Spleen (tissue), 13 donors: ENCODE measurements around the gene ASPA. TPM values are rescaled to one million over a fixed set of nuclear protein-coding genes. Genes with fewer than 3 reads are reported as not detected.
"Not testable (repeated sequence)": the region's sequence is repeated elsewhere in the genome, so short reads cannot be mapped to it uniquely, and the experiment has no call there.

Source experiments
- DNase-seq: peaks from one replicate; pipeline ENCODE4 v3.0.0-alpha.2; 2020
- H3K27ac ChIP-seq, 8 donors: fragments of 200-600 bp; sonication (generic) in 7 of 8; 1 replicate in 4 of 8; 2 replicates in 4 of 8; pipeline versions ENCODE4 v1.5.0 to v1.8.0; 2016 to 2021; ENCODE audit warnings: inconsistent platforms in 4 of 8, mild to moderate bottlenecking in 4 of 8, moderate library complexity in 1 of 8
- H3K27me3 ChIP-seq, 7 donors: fragments of 200-600 bp; sonication (generic) in 6 of 7; replicated peaks in 1 of 7; 1 replicate in 4 of 7; 2 replicates in 3 of 7; pipeline versions ENCODE4 v1.5.0 to v1.8.0; 2016 to 2021; ENCODE audit warnings: inconsistent platforms in 3 of 7, mild to moderate bottlenecking in 1 of 7
- H3K36me3 ChIP-seq, 6 donors: fragments of 200-600 bp; sonication (generic) in 5 of 6; 1 replicate in 4 of 6; 2 replicates in 2 of 6; pipeline versions ENCODE4 v1.5.0 to v1.8.0; 2016 to 2021; ENCODE audit warnings: inconsistent platforms in 2 of 6
- H3K4me1 ChIP-seq, 6 donors: fragments of 200-600 bp; sonication (generic) in 5 of 6; 1 replicate in 3 of 6; 2 replicates in 3 of 6; pipeline versions ENCODE4 v1.5.0 to v1.8.0; 2016 to 2021; ENCODE audit warnings: inconsistent platforms in 3 of 6
- H3K4me3 ChIP-seq, 8 donors: fragments of 200-600 bp; sonication (generic) in 7 of 8; 1 replicate in 4 of 8; 2 replicates in 4 of 8; pipeline versions ENCODE4 v1.5.0 to v1.8.0; 2016 to 2021; ENCODE audit warnings: inconsistent platforms in 4 of 8, mild to moderate bottlenecking in 4 of 8, moderate library complexity in 2 of 8
- H3K9me3 ChIP-seq, 8 donors: fragments of 200-600 bp; sonication (generic) in 7 of 8; 1 replicate in 4 of 8; 2 replicates in 4 of 8; pipeline versions ENCODE4 v1.5.0 to v1.8.0; 2016 to 2021; ENCODE audit warnings: inconsistent platforms in 4 of 8
- POLR2A ChIP-seq, 3 donors: fragments of 450-650 bp; IDR thresholded peaks; one replicate each; pipeline ENCODE4 v1.5.1; 2017; ENCODE audit warnings: antibody characterized with exemption in 3 of 3, mild to moderate bottlenecking in 1 of 3
- POLR2AphosphoS5 ChIP-seq, 3 donors: sonication (generic); formaldehyde crosslinking; IDR thresholded peaks; one replicate each; pipeline ENCODE4 v1.5.1; 2017; ENCODE audit warnings: antibody characterized with exemption in 3 of 3
- WGBS, 5 donors: extraction: QIAGEN DNeasy Blood & Tissue Kit in 3 of 5; methylation state at CpG; one replicate each; pipeline versions ENCODE4 v1.1.5 to v1.1.7; 2013 to 2018; 5-methylcytosine and 5-hydroxymethylcytosine counted together
- intact Hi-C: fragments of 100-400 bp; cut with DNase I; formaldehyde crosslinking; loops from one replicate; pipeline ENCODE4 v1.15.0; 2023; ENCODE audit warnings: low total_unique reads
- long read RNA-seq, 2 donors: transcript quantifications; one replicate each; lab custom pipeline, GENCODE V29; 2026
- polyA plus RNA-seq, 3 donors: library from polyadenylated mRNA; stranded (reverse); fragments of 200-250 nt; gene quantifications; one replicate each; pipeline ENCODE4 v1.2.1, GENCODE V29; 2013
- total RNA-seq, 7 donors: library from RNA; depleted of rRNA in 3 of 7; stranded (reverse); fragments of >200 nt in 3 of 7; fragmentation: NEBNext Ultra II Directional in 4 of 7; extraction: Animal tissue kit (Norgen Biotek cat#: 25700) in 4 of 7; gene quantifications; one replicate each; pipeline versions ENCODE4 v1.1.0 to v1.2.1, GENCODE V29; 2016 to 2021
- TF ChIP-seq, protein P1 (sequence below), 11 experiments: fragments of 200-600 bp in 7 of 11; fragments of 450-650 bp in 4 of 11; sonication (generic) in 4 of 11; IDR thresholded peaks in 8 of 11; conservative IDR thresholded peaks in 3 of 11; 1 replicate in 7 of 11; 2 replicates in 4 of 11; pipeline versions ENCODE4 v1.4.0 to v1.8.0; 2016 to 2021; ENCODE audit warnings: antibody characterized with exemption in 11 of 11, inconsistent platforms in 4 of 11, mild to moderate bottlenecking in 1 of 11
- donor health status: healthy with polysubstance abuse.
- donor health status: DM: no; HTN: no; CAD: no; lungs with moderate emphysema.
- donor health status: DM: no; HTN: no; CAD: no.
- donor health status: Bipolar disorder and iron deficiency.
- donor health status: healthy.
- donor health status: DM: no; HTN: no; CAD: no.
- donor health status: DM: yes; HTN: yes; CAD: no.

Gene ASPA
- total RNA-seq (10 to 100 TPM in 1 of 7 donors, 1 to 10 TPM in 6; 1.4 to 10.8 (median 7.0) TPM), polyA plus RNA-seq (1 to 10 TPM in 1 of 3 donors, under 1 TPM in 2; 0.86 to 1.6 (median 0.93) TPM)
- long read RNA-seq, donor 1, full-length matches to known transcripts, result 5 of 5 reads
- long read RNA-seq, donor 1, partial matches to known transcripts, result 0 of 5 reads
- long read RNA-seq, donor 1, other reads (novel, unspliced or antisense), result 0 of 5 reads
- long read RNA-seq, donor 2, result 0 reads

DNA sequence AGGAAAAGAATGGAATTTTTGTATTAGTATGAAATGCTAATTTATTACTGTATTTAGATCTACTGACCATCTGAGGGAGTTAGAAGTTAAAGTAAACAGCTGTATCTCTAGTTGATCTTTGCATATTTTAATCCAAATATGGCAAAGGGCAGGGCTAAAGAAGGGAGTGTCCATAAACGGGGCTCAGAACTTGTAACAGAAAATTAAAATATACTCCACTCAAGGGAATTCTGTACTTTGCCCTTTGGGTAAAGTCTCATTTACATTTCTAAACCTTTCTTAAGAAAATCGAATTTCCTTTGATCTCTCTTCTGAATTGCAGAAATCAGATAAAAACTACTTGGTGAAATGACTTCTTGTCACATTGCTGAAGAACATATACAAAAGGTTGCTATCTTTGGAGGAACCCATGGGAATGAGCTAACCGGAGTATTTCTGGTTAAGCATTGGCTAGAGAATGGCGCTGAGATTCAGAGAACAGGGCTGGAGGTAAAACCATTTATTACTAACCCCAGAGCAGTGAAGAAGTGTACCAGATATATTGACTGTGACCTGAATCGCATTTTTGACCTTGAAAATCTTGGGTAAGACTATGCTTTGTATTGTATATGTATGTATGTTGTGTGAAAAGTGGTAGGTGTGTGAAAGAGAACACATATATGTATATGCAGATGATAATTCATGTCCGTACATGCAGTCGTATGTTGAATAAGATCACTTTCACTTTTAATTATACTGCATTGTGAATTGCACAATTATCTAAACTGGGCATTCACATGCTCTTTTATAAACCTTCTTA is at the start of gene ASPA:
ASPA (plus strand) TSS at position 186 of the 799 bp plus-strand sequence; CDS start at position 349, 163 bp downstream.
- WGBS, 5 donors, result 51 to 70% (median 53%) methylated on average over 7 of the region's 7 CpGs
- DNase-seq, result no peak
- peaks cover 0 to 11% (median 0%) of the 10 kb centered on the region in 6 donors for H3K4me1 ChIP-seq
- TF ChIP-seq, protein P1, sequence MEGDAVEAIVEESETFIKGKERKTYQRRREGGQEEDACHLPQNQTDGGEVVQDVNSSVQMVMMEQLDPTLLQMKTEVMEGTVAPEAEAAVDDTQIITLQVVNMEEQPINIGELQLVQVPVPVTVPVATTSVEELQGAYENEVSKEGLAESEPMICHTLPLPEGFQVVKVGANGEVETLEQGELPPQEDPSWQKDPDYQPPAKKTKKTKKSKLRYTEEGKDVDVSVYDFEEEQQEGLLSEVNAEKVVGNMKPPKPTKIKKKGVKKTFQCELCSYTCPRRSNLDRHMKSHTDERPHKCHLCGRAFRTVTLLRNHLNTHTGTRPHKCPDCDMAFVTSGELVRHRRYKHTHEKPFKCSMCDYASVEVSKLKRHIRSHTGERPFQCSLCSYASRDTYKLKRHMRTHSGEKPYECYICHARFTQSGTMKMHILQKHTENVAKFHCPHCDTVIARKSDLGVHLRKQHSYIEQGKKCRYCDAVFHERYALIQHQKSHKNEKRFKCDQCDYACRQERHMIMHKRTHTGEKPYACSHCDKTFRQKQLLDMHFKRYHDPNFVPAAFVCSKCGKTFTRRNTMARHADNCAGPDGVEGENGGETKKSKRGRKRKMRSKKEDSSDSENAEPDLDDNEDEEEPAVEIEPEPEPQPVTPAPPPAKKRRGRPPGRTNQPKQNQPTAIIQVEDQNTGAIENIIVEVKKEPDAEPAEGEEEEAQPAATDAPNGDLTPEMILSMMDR (IDR thresholded peaks at IDR 0.05 in 8 of 11, conservative IDR thresholded peaks at IDR 0.05 in 3 of 11), result no peak
- TF ChIP-seq POLR2A (IDR thresholded peaks at IDR 0.05) (no peak), POLR2AphosphoS5 (IDR thresholded peaks at IDR 0.05) (no peak)
- H3K9me3 ChIP-seq, result peaks cover 0 to 3% (median 0%) of the 10 kb centered on the region in 8 donors
- H3K36me3 ChIP-seq, result no peaks in the 10 kb centered on the region
- H3K4me3 ChIP-seq, result peak within 1 kb of the TSS; percentile 19 to 65 (median 26)
- peaks cover 0 to 4% (median 0%) of the 10 kb centered on the region in 7 donors for H3K27me3 ChIP-seq
- H3K27ac ChIP-seq, result peak within 1 kb of the TSS; percentile 12 to 70 (median 36)
- intact Hi-C loops, result no loop called here

- H3K4me3 ChIP-seq, intact Hi-C loops, H3K27ac ChIP-seq, H3K4me1 ChIP-seq, H3K36me3 ChIP-seq: not testable (repeated sequence)
- peak; percentile 69 for DNase-seq
- WGBS, 5 donors, result 14 to 25% (median 18%) methylated on average over 7 of the region's 7 CpGs
- Histone ChIP-seq H3K9me3 (peaks cover 0 to 18% (median 2%) of the 10 kb centered on the region in 8 donors), H3K27me3 (peaks cover 0 to 24% (median 0%) of the 10 kb centered on the region in 7 donors)
Observed at GRCh38 chr17:3433215-3433614, 42.6 kb upstream of the ASPA start.

DNA sequence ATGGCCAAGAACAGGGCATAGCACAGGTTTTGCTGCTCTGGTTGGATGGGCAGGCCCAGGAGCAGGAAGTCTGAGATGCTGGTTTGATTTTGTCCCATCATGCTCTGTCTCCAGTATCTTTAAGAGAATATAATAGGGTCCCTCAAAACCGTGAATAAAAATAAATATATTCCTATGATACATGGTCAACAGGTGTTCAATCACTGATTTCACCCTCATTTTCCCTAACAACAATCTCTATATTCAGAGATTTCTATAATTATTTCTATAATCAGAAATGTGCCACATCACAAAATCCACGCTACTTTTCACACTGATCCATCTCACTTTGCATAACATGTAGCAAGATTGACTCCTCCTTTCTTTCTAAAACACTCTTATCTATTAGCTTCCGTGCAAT is 42.1 kb upstream of the ASPA start, which contains the start of gene OR1E2:
OR1E2 (minus strand) TSS at position 101 of the 400 bp plus-strand sequence; CDS start at position 101, 0 bp downstream.
- Histone ChIP-seq H3K27ac (no peak within 1 kb of the TSS), H3K36me3 (no peaks in the 10 kb centered on the region), H3K9me3 (peaks cover 0 to 18% (median 2%) of the 10 kb centered on the region in 8 donors), H3K27me3 (peaks cover 0 to 24% (median 0%) of the 10 kb centered on the region in 7 donors), H3K4me3 (no peak within 1 kb of the TSS), H3K4me1 (no peaks in the 10 kb centered on the region)
- intact Hi-C loops, result no loop called here
- TF ChIP-seq, protein P1 (IDR thresholded peaks at IDR 0.05 in 8 of 11, conservative IDR thresholded peaks at IDR 0.05 in 3 of 11), result no peak
- TF ChIP-seq POLR2A (IDR thresholded peaks at IDR 0.05) (no peak), POLR2AphosphoS5 (IDR thresholded peaks at IDR 0.05) (no peak)
- no peak for DNase-seq
- 75 to 85% (median 78%) methylated on average over 3 of the region's 3 CpGs for WGBS, 5 donors

DNA sequence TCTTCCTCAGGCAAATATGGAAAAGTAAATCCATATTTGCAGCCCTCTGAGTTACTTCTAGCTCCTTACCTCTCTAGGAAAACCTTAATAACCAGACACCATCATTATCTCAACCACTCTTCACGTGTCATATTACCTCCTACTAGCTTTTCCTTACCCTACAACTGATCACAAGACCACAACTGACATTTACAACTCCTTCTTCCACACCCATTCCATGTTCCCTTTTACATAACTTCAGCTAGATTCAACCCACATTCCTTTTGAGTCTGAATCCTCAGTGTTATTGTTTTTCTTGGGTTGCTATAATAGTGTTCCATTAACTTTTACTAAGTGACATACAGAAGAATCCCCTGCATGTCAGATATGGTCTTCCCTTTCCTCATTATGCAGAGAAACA is 37.4 kb upstream of the ASPA start:
- TF ChIP-seq POLR2AphosphoS5 (IDR thresholded peaks at IDR 0.05) (no peak), POLR2A (IDR thresholded peaks at IDR 0.05) (no peak)
- TF ChIP-seq, protein P1 (IDR thresholded peaks at IDR 0.05 in 8 of 11, conservative IDR thresholded peaks at IDR 0.05 in 3 of 11), result no peak
- DNase-seq, result no peak
- H3K27ac ChIP-seq, result no peak overlapping the region
- no peaks in the 10 kb centered on the region for H3K36me3 ChIP-seq
- no peaks in the 10 kb centered on the region for H3K4me1 ChIP-seq
- H3K9me3 ChIP-seq, result no peaks in the 10 kb centered on the region
- 59 to 73% (median 68%) methylated on average over 1 of the region's 1 CpG for WGBS, 5 donors
- intact Hi-C loops, result no loop called here
- peaks cover 0 to 41% (median 0%) of the 10 kb centered on the region in 7 donors for H3K27me3 ChIP-seq
- no peak overlapping the region for H3K4me3 ChIP-seq
